Measurements from ENCODE around the gene STXBP2. TPM values are rescaled to one million over a fixed set of nuclear protein-coding genes. Genes with fewer than 3 reads are reported as not detected.

STXBP2 gene
- total RNA-seq, 1 experiment from 2014 or later: 92.5 TPM

DNA sequence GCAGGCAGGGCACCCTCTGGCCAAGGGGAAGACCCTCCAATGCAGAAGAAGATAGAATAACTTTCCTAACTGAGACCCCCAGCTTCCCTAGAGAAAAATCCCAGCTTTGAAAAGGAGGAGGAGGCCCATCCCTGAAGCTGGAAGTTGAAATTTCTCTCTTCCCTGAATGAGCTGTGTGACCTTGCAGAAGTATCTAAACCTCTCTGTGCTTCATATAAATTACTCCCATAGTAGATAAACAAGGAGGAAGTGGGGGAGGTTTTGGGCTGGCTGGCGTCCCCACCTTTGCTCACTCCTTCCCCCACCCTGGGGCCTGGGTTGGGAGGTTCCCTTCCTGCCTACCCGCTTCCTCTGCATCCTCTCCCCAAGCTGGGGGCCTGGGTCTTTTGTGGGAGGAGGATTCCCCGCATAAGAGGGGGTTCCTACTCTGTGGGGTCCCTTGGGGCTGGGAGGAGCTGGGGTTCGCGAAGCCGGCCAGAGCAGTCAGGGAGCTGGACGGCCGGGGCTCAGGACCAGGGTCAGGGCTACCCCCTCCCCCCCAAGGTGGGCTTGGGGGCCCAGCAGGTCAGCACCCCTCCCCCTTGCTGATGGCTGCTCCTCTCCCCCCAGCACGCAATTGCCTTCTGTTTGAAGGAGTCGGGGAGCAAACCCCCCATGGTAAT lies 29.6 kb upstream of the STXBP2 start:
- Histone ChIP-seq H3K27me3 (ENCODE audit: insufficient read depth, low read length) (no peaks in the 10 kb centered on the region), H3K79me1 (ENCODE audit: insufficient read depth, low read depth, low read length, poor library complexity, severe bottlenecking) (peaks cover 5% of the 10 kb centered on the region), H4K91ac (ENCODE audit: insufficient read length, low read depth, low read length) (no peak overlapping the region), H2BK12ac (ENCODE audit: insufficient read length, low read depth, low read length) (no peak overlapping the region), H3K4ac (ENCODE audit: low read depth, low read length) (no peak overlapping the region), H3K56ac (ENCODE audit: insufficient read length, low read depth, low read length) (no peak overlapping the region), H4K20me1 (ENCODE audit: control insufficient read depth, insufficient read depth, insufficient read length) (no peaks in the 10 kb centered on the region), H3K18ac (ENCODE audit: insufficient read length, low read depth, low read length) (no peak overlapping the region), H3K9me3 (ENCODE audit: control insufficient read depth, low read depth, low read length) (no peaks in the 10 kb centered on the region), H3K14ac (ENCODE audit: insufficient read depth, low read length) (no peak overlapping the region), H2AFZ (ENCODE audit: low read length) (no peak overlapping the region), H2AK5ac (ENCODE audit: insufficient read length, low read length) (no peak overlapping the region), H4K8ac (replicated peaks; ENCODE audit: insufficient read length, low read depth, low read length) (no peak overlapping the region), H2BK20ac (ENCODE audit: low read depth, low read length, poor library complexity, severe bottlenecking) (no peak overlapping the region), H3K79me2 (ENCODE audit: insufficient read depth, low read length) (no peaks in the 10 kb centered on the region), H3K4me2 (ENCODE audit: insufficient read depth, insufficient read length, low read length) (no peak overlapping the region), H3T11ph (ENCODE audit: low read length) (no peak overlapping the region), H3K23ac (ENCODE audit: insufficient read length, low read depth, low read length) (no peak overlapping the region), H3K23me2 (ENCODE audit: insufficient read length, low read depth, low read length, poor library complexity, severe bottlenecking) (no peaks in the 10 kb centered on the region), H2BK120ac (ENCODE audit: low read depth, low read length, poor library complexity, severe bottlenecking) (no peak overlapping the region), H3K27ac (ENCODE audit: insufficient read length, low read depth, low read length) (no peak overlapping the region), H2BK5ac (ENCODE audit: insufficient read length, low read length) (no peak overlapping the region), H3K9ac (ENCODE audit: extremely low read depth, insufficient read length, low read length) (no peak overlapping the region), H2BK15ac (ENCODE audit: low read depth, low read length) (no peak overlapping the region), H4K5ac (ENCODE audit: insufficient read length, low read depth, low read length) (no peak overlapping the region), H3K4me1 (ENCODE audit: insufficient read depth, low read length) (no peaks in the 10 kb centered on the region; the same call in 1 of the 2 replicates)
- TF ChIP-seq, protein P1, sequence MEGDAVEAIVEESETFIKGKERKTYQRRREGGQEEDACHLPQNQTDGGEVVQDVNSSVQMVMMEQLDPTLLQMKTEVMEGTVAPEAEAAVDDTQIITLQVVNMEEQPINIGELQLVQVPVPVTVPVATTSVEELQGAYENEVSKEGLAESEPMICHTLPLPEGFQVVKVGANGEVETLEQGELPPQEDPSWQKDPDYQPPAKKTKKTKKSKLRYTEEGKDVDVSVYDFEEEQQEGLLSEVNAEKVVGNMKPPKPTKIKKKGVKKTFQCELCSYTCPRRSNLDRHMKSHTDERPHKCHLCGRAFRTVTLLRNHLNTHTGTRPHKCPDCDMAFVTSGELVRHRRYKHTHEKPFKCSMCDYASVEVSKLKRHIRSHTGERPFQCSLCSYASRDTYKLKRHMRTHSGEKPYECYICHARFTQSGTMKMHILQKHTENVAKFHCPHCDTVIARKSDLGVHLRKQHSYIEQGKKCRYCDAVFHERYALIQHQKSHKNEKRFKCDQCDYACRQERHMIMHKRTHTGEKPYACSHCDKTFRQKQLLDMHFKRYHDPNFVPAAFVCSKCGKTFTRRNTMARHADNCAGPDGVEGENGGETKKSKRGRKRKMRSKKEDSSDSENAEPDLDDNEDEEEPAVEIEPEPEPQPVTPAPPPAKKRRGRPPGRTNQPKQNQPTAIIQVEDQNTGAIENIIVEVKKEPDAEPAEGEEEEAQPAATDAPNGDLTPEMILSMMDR (conservative IDR thresholded peaks at IDR 0.05): no peak
- Mint-ChIP-seq H3K9me3 (peaks cover 0 to 2% of the 10 kb centered on the region in 2 experiments; a peak in 1 of 5 replicates), H3K36me3 (ENCODE audit: insufficient read depth in 1 of 3, low read depth in 3 of 3) (peaks cover 12 to 37% (median 34%) of the 10 kb centered on the region in 3 experiments), H3K27me3 (ENCODE audit: low read depth) (no peaks in the 10 kb centered on the region), H3K4me3 (no peak overlapping the region), H3K27ac (no peak overlapping the region), H3K4me1 (peaks cover 1 to 18% of the 10 kb centered on the region in 2 experiments)
- no CpG with 5 or more reads among the region's 10 CpGs for WGBS (ENCODE audit: extremely low coverage, insufficient read length, low lambda C conversion rate)
- no peak for DNase-seq
